Left lung (tissue), 10 donors: ENCODE measurements around the gene COMT. TPM values are rescaled to one million over a fixed set of nuclear protein-coding genes. Genes with fewer than 3 reads are reported as not detected.

Experiments
- ATAC-seq: fragments of 200-7000 bp; cut with Tn5 transposase; one replicate; pipeline ENCODE4 v1.9.1; 2020; ENCODE audit warnings: moderate library complexity
- DNase-seq, 4 donors: peaks; one replicate each; pipeline ENCODE4 v3.0.0-alpha.2; 2013 to 2020
- H3K27ac ChIP-seq, 2 donors: fragments of 200-600 bp; sonication (generic) in 1 of 2; one replicate each; pipeline versions ENCODE4 v1.5.0 to v1.8.0; 2020 to 2021
- H3K27me3 ChIP-seq, 2 donors: fragments of 200-600 bp; sonication (generic) in 1 of 2; one replicate each; pipeline versions ENCODE4 v1.5.0 to v1.8.0; 2020 to 2021
- H3K36me3 ChIP-seq, 2 donors: fragments of 200-600 bp; sonication (generic) in 1 of 2; one replicate each; pipeline versions ENCODE4 v1.5.0 to v1.8.0; 2020 to 2021
- H3K4me1 ChIP-seq, 2 donors: fragments of 200-600 bp; one replicate each; pipeline ENCODE4 v1.8.0; 2021
- H3K4me3 ChIP-seq, 2 donors: fragments of 200-600 bp; sonication (generic) in 1 of 2; one replicate each; pipeline versions ENCODE4 v1.5.0 to v1.8.0; 2020 to 2021; ENCODE audit warnings: mild to moderate bottlenecking in 1 of 2
- H3K9me3 ChIP-seq, 2 donors: fragments of 200-600 bp; sonication (generic) in 1 of 2; one replicate each; pipeline versions ENCODE4 v1.5.0 to v1.8.0; 2020 to 2021
- intact Hi-C, 2 donors: fragments of 100-400 bp; cut with DNase I; formaldehyde crosslinking; loops; one replicate each; pipeline versions ENCODE4 v1.11.2 to v1.14.2; 2022
- polyA plus RNA-seq, 6 donors: library from polyadenylated mRNA; unstranded; fragments of 120-200 nt; gene quantifications; one replicate each; pipeline ENCODE4 v1.2.1, GENCODE V29; 2013; ENCODE audit not compliant: insufficient read length in 6 of 6
- total RNA-seq, 2 donors: library from RNA; stranded (reverse); fragmentation: NEBNext Ultra II Directional; extraction: Animal tissue kit (Norgen Biotek cat#: 25700); gene quantifications; one replicate each; pipeline ENCODE4 v1.2.1, GENCODE V29; 2021
- TF ChIP-seq, protein P1 (sequence below), 2 donors: fragments of 200-600 bp; sonication (generic) in 1 of 2; IDR thresholded peaks; one replicate each; pipeline versions ENCODE4 v1.5.0 to v1.8.0; 2021; ENCODE audit warnings: antibody characterized with exemption in 2 of 2
- donor health status: DM: no; HTN: yes; CAD: no.
- donor health status: DM: no; HTN: no; CAD: no.

The COMT gene
- total and polyA plus RNA-seq, 8 donors, result 90.1 to 249 (median 102) TPM

DNA sequence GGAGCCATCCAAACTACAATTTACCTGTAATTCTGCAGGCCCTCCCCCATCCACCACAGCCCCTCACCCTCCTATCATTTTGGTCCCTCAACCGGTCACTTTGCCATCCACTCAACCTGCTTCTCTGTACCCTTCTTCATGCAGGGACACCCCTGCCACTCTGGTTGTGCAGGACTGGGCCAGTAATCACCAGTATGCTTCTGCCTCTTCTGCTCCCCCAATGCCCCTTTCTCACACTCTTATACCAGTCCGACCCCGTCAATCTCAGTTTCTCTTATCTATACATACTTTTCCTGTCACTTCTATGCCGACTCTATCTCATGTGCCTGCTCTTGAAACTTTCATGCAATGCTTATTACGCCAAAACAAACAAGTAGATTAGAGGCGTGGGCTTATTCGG, 5.1 kb upstream of the COMT start:
- H3K4me1 ChIP-seq, result peaks cover 11 to 52% of the 10 kb centered on the region in 2 donors
- DNase-seq (peak in 1 of 4 donors; percentile 0), ATAC-seq (peak; percentile 3)
- no peak overlapping the region for H3K27ac ChIP-seq
- H3K4me3 ChIP-seq, result no peak overlapping the region
- no peaks in the 10 kb centered on the region for H3K27me3 ChIP-seq
- TF ChIP-seq, protein P1, sequence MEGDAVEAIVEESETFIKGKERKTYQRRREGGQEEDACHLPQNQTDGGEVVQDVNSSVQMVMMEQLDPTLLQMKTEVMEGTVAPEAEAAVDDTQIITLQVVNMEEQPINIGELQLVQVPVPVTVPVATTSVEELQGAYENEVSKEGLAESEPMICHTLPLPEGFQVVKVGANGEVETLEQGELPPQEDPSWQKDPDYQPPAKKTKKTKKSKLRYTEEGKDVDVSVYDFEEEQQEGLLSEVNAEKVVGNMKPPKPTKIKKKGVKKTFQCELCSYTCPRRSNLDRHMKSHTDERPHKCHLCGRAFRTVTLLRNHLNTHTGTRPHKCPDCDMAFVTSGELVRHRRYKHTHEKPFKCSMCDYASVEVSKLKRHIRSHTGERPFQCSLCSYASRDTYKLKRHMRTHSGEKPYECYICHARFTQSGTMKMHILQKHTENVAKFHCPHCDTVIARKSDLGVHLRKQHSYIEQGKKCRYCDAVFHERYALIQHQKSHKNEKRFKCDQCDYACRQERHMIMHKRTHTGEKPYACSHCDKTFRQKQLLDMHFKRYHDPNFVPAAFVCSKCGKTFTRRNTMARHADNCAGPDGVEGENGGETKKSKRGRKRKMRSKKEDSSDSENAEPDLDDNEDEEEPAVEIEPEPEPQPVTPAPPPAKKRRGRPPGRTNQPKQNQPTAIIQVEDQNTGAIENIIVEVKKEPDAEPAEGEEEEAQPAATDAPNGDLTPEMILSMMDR (IDR thresholded peaks at IDR 0.05), result no peak
- H3K9me3 ChIP-seq, result peaks cover 0 to 10% of the 10 kb centered on the region in 2 donors
- intact Hi-C loops, result no loop called here
- no peaks in the 10 kb centered on the region for H3K36me3 ChIP-seq

DNA sequence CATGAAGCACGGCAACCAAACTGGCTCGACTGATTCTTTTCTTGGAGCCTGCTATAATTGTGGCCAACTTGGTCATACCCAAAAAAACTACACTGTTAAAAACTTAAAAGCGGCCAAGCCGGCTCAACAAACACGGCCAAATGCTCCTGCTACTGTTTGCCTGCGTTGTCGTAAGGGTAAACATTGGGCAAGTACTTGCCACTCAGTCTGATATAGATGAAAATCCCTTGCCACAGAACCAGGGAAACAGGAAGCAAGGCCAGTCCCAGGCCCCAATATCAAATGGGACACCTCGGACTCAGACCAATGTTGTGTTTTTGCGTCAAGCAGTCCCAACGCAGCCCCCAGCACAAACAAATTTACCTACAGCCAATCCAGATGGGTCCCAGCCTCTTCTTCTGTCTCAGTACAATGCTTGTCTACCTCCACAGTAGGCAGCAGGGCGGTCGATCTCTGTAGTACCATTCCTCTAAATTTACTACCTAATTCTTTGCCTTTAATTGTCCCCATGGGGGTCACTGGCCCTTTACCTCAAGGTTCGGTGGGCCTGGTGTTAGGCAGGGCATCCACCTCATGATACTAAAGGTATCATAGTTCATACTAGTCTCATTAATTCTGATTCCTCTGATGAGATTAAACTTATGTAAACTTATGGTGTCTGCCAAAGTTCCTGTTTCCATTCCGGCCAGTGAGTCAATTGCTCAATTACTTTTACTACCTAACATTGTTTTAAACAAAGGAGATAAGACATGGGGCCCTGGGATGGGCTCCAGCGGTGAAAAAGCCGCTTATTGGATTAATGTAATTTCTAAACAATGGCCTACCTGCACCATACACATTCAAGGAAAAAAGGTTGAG, 3.7 kb upstream of the COMT start:
- H3K4me1 ChIP-seq, result peaks cover 11 to 54% of the 10 kb centered on the region in 2 donors
- peaks cover 0 to 10% of the 10 kb centered on the region in 2 donors for H3K9me3 ChIP-seq
- TF ChIP-seq, protein P1 (IDR thresholded peaks at IDR 0.05), result no peak
- no peak overlapping the region for H3K4me3 ChIP-seq
- peak overlapping the region; percentile 62 to 71 for H3K27ac ChIP-seq
- DNase-seq (peak in 2 of 4 donors; percentile 13 to 57), ATAC-seq (peak; percentile 30)
- no peaks in the 10 kb centered on the region for H3K27me3 ChIP-seq
- intact Hi-C loops, result no loop called here
- H3K36me3 ChIP-seq, result no peaks in the 10 kb centered on the region

DNA sequence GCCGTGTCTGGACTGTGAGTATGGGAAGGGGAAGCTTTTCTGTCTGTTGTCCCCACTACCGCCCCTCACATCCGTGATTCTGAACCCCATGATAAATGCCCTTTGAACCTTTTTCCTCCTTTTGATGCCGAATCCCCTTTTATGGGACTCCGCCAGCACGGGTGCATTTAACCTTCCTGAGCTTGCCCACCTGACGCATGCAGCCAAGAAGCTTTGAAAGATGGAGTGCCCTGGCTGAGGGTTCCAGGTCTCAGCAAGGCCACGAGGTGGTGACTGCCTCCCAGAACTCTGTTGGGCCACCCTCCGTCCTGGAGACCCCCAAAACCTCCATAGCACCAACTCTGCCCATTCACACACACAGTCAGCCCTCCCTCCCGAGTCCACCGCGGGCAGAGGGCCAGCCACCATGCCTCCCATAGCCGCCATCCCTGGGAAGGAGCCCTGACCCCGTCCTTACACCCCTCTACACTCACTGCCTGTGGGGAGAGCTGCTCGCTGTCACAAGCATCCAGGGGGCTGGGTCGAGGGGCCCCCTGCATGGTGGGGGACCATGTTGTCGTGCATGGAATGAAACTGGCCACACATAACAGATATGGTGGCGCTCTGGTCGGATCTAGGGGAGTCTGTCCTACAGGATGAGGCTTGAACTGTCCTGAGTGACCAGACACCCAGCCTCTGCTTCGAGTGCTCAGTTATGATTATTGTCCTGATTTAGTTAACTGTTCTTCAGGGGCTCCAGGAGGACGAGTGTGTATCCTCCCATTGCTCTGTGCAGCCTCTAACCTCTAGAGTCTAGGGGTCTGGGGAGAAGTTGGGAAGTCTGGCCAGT, 822 bp upstream of the COMT start:
- Histone ChIP-seq H3K27ac (peak overlapping the region; percentile 91 to 98), H3K4me3 (peak overlapping the region; percentile 71 to 89), H3K27me3 (no peaks in the 10 kb centered on the region), H3K9me3 (peaks cover 0 to 3% of the 10 kb centered on the region in 2 donors), H3K36me3 (no peaks in the 10 kb centered on the region), H3K4me1 (peaks cover 17 to 61% of the 10 kb centered on the region in 2 donors)
- ATAC-seq (no peak), DNase-seq (peak in 1 of 4 donors; percentile 57)
- intact Hi-C loops, result no loop called here
- TF ChIP-seq, protein P1 (IDR thresholded peaks at IDR 0.05), result no peak

DNA sequence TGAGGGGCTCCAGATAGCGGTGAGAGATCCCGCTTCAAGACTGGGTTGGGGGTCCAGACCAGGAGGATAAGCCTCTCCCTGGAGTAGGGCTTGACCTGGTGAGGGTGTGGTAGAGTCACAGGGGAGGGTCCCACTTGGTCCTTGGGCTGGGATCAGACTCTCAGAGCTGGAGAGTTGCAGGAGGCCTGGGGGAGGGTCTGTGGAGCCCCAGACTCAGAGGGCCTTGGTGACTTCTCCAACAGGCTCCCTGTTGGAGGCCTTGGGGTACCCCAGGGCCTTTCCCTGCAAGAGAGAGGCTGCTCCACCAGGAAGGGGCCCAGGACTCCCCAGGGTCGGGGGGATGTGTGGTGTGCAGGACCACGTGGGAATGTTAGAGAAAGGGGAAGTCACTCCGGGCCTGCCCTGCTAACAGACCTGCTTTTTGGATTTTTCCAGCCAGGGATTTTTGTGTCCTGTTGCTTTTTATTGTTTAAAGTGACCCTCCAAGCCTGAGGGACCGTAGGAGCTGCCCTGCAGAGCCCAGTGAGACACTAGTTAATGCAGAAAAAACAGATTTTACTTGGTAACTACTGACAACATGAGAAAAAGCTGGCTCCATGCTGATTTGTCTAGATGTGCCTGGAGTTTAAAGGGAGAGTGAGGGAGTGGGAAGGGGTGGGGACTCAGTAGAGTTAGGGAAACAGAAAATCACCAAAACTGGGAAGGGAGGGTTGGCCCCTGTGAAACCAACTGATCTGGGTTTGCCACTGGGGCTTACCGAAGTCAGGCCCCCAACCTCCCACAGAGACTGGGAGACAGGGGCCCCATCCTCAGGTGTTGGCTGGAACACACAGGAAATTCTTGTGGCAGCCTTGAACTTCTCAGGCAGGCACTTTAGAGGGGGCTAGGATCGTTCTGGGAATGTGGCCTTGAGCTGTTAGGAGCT, 847 bp downstream of the COMT start:
- TF ChIP-seq, protein P1 (IDR thresholded peaks at IDR 0.05), result no peak
- Histone ChIP-seq H3K36me3 (no peaks in the 10 kb centered on the region), H3K27ac (peak overlapping the region; percentile 91 to 98), H3K4me3 (peak overlapping the region; percentile 71 to 89), H3K4me1 (peaks cover 17 to 60% of the 10 kb centered on the region in 2 donors), H3K9me3 (no peaks in the 10 kb centered on the region), H3K27me3 (no peaks in the 10 kb centered on the region)
- ATAC-seq (peak; percentile 65), DNase-seq (peak in 3 of 4 donors; percentile 69 to 79 (median 76))
- intact Hi-C loops, result no loop called here
